K562 (cell line): ENCODE measurements around the gene MRNIP. TPM values are rescaled to one million over a fixed set of nuclear protein-coding genes. Genes with fewer than 3 reads are reported as not detected.

Experiments
- DDX20 ChIP-seq: fragments of 450-650 bp; IDR thresholded peaks from 2 replicates; pipeline ENCODE4 v1.6.1; 2016; ENCODE audit warnings: missing genetic modification characterization, low read depth, mild to moderate bottlenecking, missing compliant biosample characterization, moderate library complexity
- EGR1 ChIP-seq: fragments of 450-650 bp; conservative IDR thresholded peaks from 2 replicates; pipeline ENCODE4 v1.6.1; 2017; ENCODE audit warnings: mild to moderate bottlenecking
- HDAC2 ChIP-seq: fragments of 450-650 bp; IDR thresholded peaks from 2 replicates; pipeline ENCODE4 v1.6.1; 2016; ENCODE audit warnings: mild to moderate bottlenecking
- IRF1 ChIP-seq: sonication (generic); formaldehyde crosslinking; IDR thresholded peaks from 2 replicates; pipeline ENCODE4 v1.8.0; 2022; ENCODE audit warnings: missing genetic modification reagents, mild to moderate bottlenecking, borderline replicate concordance
- KDM2B ChIP-seq: fragments of 250-450 bp; sonication (Bioruptor Pico); IDR thresholded peaks from 2 replicates; pipeline ENCODE4 v1.8.0; 2021; ENCODE audit warnings: mild to moderate bottlenecking, moderate library complexity
- MAX ChIP-seq: sonication (generic); formaldehyde crosslinking; IDR thresholded peaks from 2 replicates; pipeline ENCODE4 v1.9.0; 2022; ENCODE audit warnings: mild to moderate bottlenecking, missing genetic modification reagents
- MBD1 ChIP-seq: fragments of 250-450 bp; sonication (Bioruptor Pico); IDR thresholded peaks from 2 replicates; pipeline ENCODE4 v1.8.0; 2022; ENCODE audit warnings: inconsistent platforms
- NONO ChIP-seq, 2 experiments: fragments of 200-400 bp in 1 of 2; fragments of 450-650 bp in 1 of 2; formaldehyde crosslinking in 1 of 2; IDR thresholded peaks; 2 replicates each; pipeline ENCODE4 v1.6.1; 2017; ENCODE audit warnings: low read depth in 2 of 2, mild to moderate bottlenecking in 2 of 2, moderate library complexity in 2 of 2, low read length in 1 of 2
- PCBP2 ChIP-seq: fragments of 200-400 bp; formaldehyde crosslinking; IDR thresholded peaks from 2 replicates; pipeline ENCODE4 v1.6.1; 2018; ENCODE audit warnings: low read length, low read depth, mild to moderate bottlenecking, moderate library complexity; ENCODE audit not compliant: poor library complexity, severe bottlenecking
- PHF20 ChIP-seq: fragments of 450-650 bp; IDR thresholded peaks from 2 replicates; pipeline ENCODE4 v1.6.1; 2018; ENCODE audit not compliant: partially characterized antibody
- RERE ChIP-seq: sonication (generic); formaldehyde crosslinking; IDR thresholded peaks from 2 replicates; pipeline ENCODE4 v1.8.0; 2023; ENCODE audit warnings: missing genetic modification reagents, mild to moderate bottlenecking, borderline replicate concordance
- RFX7 ChIP-seq: fragments of 250-450 bp; sonication (Bioruptor Pico); IDR thresholded peaks from 2 replicates; pipeline ENCODE4 v1.5.1; 2021; ENCODE audit warnings: mild to moderate bottlenecking
- SOX6 ChIP-seq: fragments of 450-650 bp; IDR thresholded peaks from 2 replicates; pipeline ENCODE4 v1.6.1; 2014; ENCODE audit warnings: mild to moderate bottlenecking
- TAF9B ChIP-seq: fragments of 450-650 bp; IDR thresholded peaks from 2 replicates; pipeline ENCODE4 v1.6.1; 2018; ENCODE audit warnings: mild to moderate bottlenecking; ENCODE audit not compliant: partially characterized antibody
- ZBTB49 ChIP-seq: sonication (generic); formaldehyde crosslinking; IDR thresholded peaks from 2 replicates; pipeline ENCODE4 v1.8.0; 2022; ENCODE audit warnings: missing genetic modification reagents, mild to moderate bottlenecking, borderline replicate concordance
- ZNF79 ChIP-seq: fragments of 250-450 bp; sonication (Bioruptor Pico); IDR thresholded peaks from 2 replicates; pipeline ENCODE4 v1.4.0; 2020; ENCODE audit warnings: low read depth, mild to moderate bottlenecking, moderate library complexity
- polyA plus RNA-seq, 8 experiments: library from polyadenylated mRNA; depleted of rRNA in 4 of 8; stranded (reverse) in 5 of 8; unstranded in 3 of 8; fragments of >200 nt; fragmentation: Nextera tagmentation in 2 of 8; fragmentation: Illumina TruSeq in 1 of 8; extraction: Ambion mirVana in 2 of 8; extraction: Trizol in 1 of 8; gene quantifications; 2 replicates each; pipeline versions ENCODE4 v1.2.1 to v1.2.3, GENCODE V29; 2011 to 2014; ENCODE audit warnings: inconsistent platforms in 1 of 8, missing spikeins in 1 of 8
- total RNA-seq, 7 experiments: library from RNA; depleted of rRNA in 6 of 7; stranded (reverse); fragments of >200 nt in 6 of 7; fragmentation: Illumina TruSeq in 2 of 7; extraction: Trizol in 2 of 7; gene quantifications; 2 replicates each; pipeline versions ENCODE4 v1.2.1 to v1.2.3, GENCODE V29; 2011 to 2021; ENCODE audit warnings: low replicate concordance in 1 of 7

The MRNIP gene
- total and polyA plus RNA-seq, 9 of the 15 experiments (the other 6 are each of a cell fraction or from before 2014, with no cell fraction given) = 3.6 to 39.0 (median 16.8) TPM

GRCh38 chr5:179819296-179820126 lies 39.1 kb downstream of the MRNIP start (continued):
- TF ChIP-seq RERE (CRISPR knock-in tag) (no peak), EGR1 (no peak), ZNF79 (peak; percentile 82), KDM2B (CRISPR knock-in tag) (no peak), MBD1 (CRISPR knock-in tag) (no peak), PHF20 (no peak), NONO (IDR thresholded peaks at IDR 0.05; ENCODE audit: low read depth in 2 of 2, low read length in 1 of 2) (no peak; a peak in 1 of 4 replicates), PCBP2 (no peak), SOX6 (no peak), RFX7 (CRISPR knock-in tag) (no peak), HDAC2 (peak; percentile 18; the same call in 1 of the 2 replicates), TAF9B (no peak), MAX (peak; percentile 95), DDX20 (tag) (no peak), ZBTB49 (no peak), IRF1 (CRISPR knock-in tag) (0 out of 2 replicates have a peak, but pooled peaks have one; percentile 14)
